ENCODE measurements around the gene TSPOAP1. TPM values are rescaled to one million over a fixed set of nuclear protein-coding genes. Genes with fewer than 3 reads are reported as not detected.

Gene TSPOAP1
- polyA plus RNA-seq, 1 of the 3 experiments (the other 2 are of a cell fraction) = 0.79 TPM

- Histone ChIP-seq H3F3A (replicated peaks; ENCODE audit: insufficient read depth) (no peaks in the 10 kb centered on the region), H4K20me1 (ENCODE audit: insufficient read depth) (no peaks in the 10 kb centered on the region), H3K9me3 (no peaks in the 10 kb centered on the region), H3K36me3 (replicated peaks in 1 of 2; ENCODE audit: control insufficient read depth in 1 of 2, insufficient read depth in 2 of 2, low read length in 1 of 2) (no peaks in the 10 kb centered on the region), H3K27me3 (ENCODE audit: insufficient read depth) (peaks cover 51% of the 10 kb centered on the region; the same call in 1 of the 2 replicates), H3K9ac (no peak overlapping the region), H3K4me1 (ENCODE audit: control insufficient read depth in 1 of 2, insufficient read depth in 2 of 2, low read depth in 1 of 2, low read length in 1 of 2) (no peaks in the 10 kb centered on the region), H3K4me2 (no peak overlapping the region), H3K9me2 (no peaks in the 10 kb centered on the region), H3K79me2 (ENCODE audit: insufficient read depth) (no peaks in the 10 kb centered on the region), H3K4me3 (ENCODE audit: low read depth in 2 of 2, low read length in 1 of 2) (no peak overlapping the region), H2AFZ (ENCODE audit: low read depth) (no peak overlapping the region), H3K27ac (ENCODE audit: low read depth in 2 of 2, low read length in 1 of 2) (no peak overlapping the region)
- WGBS (ENCODE audit: low lambda C conversion rate) = 63% methylated on average over 3 of the region's 3 CpGs
- POLR2A ChIA-PET = no interaction called here
- TF ChIP-seq NFIC (IDR thresholded peaks at IDR 0.05; ENCODE audit: borderline replicate concordance) (no peak), REST (IDR thresholded peaks at IDR 0.05; ENCODE audit: low read depth, low read length) (no peak), FOXJ3 (CRISPR knock-in tag; IDR thresholded peaks at IDR 0.05) (no peak), CHD2 (IDR thresholded peaks at IDR 0.05; ENCODE audit: low read length, partially characterized antibody) (no peak), PBX3 (IDR thresholded peaks at IDR 0.05) (no peak), POLR2AphosphoS5 (IDR thresholded peaks at IDR 0.05; ENCODE audit: low read depth, low read length) (no peak), SIN3A (IDR thresholded peaks at IDR 0.05; ENCODE audit: borderline replicate concordance, low read depth, low read length) (no peak), GABPA (IDR thresholded peaks at IDR 0.05; ENCODE audit: low read depth) (no peak), EP300 (IDR thresholded peaks at IDR 0.05; ENCODE audit: borderline replicate concordance in 1 of 2, low read depth in 1 of 2, low read length in 1 of 2) (no peak), ELF1 (IDR thresholded peaks at IDR 0.05) (no peak), MEF2A (IDR thresholded peaks at IDR 0.05; ENCODE audit: borderline replicate concordance, low read depth) (no peak), RCOR1 (IDR thresholded peaks at IDR 0.05; ENCODE audit: low read length) (no peak), RFX5 (IDR thresholded peaks at IDR 0.05; ENCODE audit: low read length) (no peak), GATA2 (CRISPR knock-in tag; IDR thresholded peaks at IDR 0.05) (no peak), IRF3 (IDR thresholded peaks at IDR 0.05; ENCODE audit: low read depth, low read length) (no peak), RXRA (IDR thresholded peaks at IDR 0.05; ENCODE audit: borderline replicate concordance, low read depth) (no peak), TCF12 (IDR thresholded peaks at IDR 0.05) (no peak), FOSL2 (IDR thresholded peaks at IDR 0.05; ENCODE audit: borderline replicate concordance, low read depth) (no peak), USF1 (IDR thresholded peaks at IDR 0.05; ENCODE audit: borderline replicate concordance, low read depth) (no peak)
- CTCF ChIA-PET = interaction anchor here (2.3 kb wide), 1 partner anchor 36 kb away, joined by 9 read pairs; no protein-coding TSS in a partner anchor
- DNase-seq = no peak
Observed at GRCh38 chr17:58285422-58285810, 43.2 kb downstream of the TSPOAP1 start.

Data from SK-N-SH (cell line).